ENCODE measurements around the gene DGKQ. TPM values are rescaled to one million over a fixed set of nuclear protein-coding genes. Genes with fewer than 3 reads are reported as not detected.
A peak's percentile ranks its signal among the peaks of the same experiment; 100 is the strongest.

DGKQ gene
- total RNA-seq, 2 donors from 2014 or later: 8.8 to 12.0 TPM

DNA sequence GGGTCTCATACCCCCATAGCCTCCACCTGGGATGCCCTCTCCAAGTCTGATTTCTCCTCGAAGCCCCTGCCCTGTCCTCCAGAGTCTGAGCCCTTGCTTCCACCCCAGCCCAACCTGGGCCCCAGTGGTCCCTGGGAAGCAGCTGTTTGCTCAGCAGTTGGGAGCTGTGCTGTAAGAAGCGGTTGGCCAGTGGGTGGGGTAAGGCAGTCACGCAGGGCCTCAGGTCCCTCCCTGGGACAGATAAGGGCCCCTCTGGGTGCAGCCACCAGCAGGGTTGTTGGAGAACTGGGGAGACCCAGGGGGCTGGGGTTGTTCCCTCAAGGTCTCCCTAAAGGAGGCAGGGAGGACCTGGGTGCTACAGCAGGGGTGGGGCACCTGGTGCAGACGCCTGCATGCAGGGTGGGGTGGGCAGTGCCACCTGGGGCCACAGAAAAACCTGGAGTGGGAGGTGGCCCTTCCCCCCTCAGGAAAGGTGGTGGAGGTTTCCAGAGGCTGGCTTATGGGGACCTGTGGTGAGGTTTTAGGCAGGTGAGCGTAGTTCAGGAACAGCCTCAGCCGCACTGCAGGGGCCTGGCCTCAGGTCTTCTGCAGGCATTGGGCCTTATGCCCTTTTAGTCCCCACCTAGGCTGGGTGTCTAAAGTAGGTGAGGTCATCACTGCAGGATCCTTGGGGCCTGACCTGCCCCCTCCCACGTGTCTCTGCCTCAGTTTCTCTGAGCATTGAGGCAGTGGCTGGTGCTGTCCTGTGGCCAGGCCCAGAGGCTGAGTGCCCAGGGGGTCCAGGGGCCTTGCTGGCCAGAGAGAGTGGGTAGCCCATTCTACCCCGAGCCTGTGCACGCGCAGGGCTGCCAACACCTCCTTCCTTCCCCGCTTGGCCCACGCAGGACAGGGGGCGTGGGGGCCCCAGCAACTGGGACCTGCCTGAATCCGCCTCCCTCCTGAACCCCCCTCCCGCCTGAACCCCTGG, 22.9 kb upstream of the DGKQ start:
- H3K9me3 Mint-ChIP-seq: no peaks in the 10 kb centered on the region
- DNase-seq (no peak), ATAC-seq (replicated peaks in 1 of 2) (no peak)
- peaks cover 24% of the 10 kb centered on the region for H3K27me3 Mint-ChIP-seq (ENCODE audit: low read depth)
- no peaks in the 10 kb centered on the region for H3K4me1 Mint-ChIP-seq (ENCODE audit: low read depth)
- no peaks in the 10 kb centered on the region for H3K36me3 Mint-ChIP-seq (ENCODE audit: insufficient read depth in 2 of 2)
- H3K27ac Mint-ChIP-seq: no peak overlapping the region
- no peak overlapping the region for H3K4me3 Mint-ChIP-seq

DNA sequence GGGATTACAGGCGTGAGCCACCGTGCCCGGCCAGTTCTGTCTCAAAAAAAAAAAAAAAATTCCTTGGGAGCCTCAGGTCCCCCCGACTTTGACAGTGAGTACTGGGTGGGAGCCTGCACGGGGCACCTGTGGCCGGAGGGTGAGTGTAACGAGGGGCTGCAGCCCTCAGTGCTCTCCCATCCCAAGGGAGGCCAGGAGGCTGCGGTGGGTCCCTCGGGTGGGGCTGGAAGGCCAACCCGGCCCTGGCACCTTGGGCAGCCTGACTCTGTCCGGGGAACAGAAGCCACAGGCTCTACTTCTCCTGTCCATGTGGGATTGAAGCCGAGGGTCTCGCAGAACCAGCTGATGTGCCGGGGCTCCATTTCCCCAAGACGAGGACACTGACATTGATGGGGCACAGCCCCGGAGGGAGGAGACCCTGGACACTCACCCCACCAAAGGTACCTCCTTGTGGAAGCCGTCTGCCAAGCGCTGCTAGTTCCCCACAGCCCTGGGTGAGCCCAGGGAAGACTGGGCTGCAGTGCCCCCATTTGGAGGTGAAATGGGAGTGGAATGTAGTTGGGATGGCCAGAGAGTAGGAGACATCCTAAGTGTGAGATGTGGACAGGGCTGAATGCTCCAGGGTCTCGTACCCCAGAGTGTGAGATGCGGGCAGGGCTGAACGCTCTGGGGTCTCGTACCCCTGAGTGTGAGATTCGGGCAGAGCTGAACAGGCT, 22.1 kb upstream of the DGKQ start:
- peaks cover 24% of the 10 kb centered on the region for H3K27me3 Mint-ChIP-seq (ENCODE audit: low read depth)
- H3K27ac Mint-ChIP-seq: no peak overlapping the region
- no peaks in the 10 kb centered on the region for H3K4me1 Mint-ChIP-seq (ENCODE audit: low read depth)
- no peaks in the 10 kb centered on the region for H3K36me3 Mint-ChIP-seq (ENCODE audit: insufficient read depth in 2 of 2)
- ATAC-seq (replicated peaks in 1 of 2) (no peak), DNase-seq (no peak)
- H3K4me3 Mint-ChIP-seq: no peak overlapping the region
- no peaks in the 10 kb centered on the region for H3K9me3 Mint-ChIP-seq

DNA sequence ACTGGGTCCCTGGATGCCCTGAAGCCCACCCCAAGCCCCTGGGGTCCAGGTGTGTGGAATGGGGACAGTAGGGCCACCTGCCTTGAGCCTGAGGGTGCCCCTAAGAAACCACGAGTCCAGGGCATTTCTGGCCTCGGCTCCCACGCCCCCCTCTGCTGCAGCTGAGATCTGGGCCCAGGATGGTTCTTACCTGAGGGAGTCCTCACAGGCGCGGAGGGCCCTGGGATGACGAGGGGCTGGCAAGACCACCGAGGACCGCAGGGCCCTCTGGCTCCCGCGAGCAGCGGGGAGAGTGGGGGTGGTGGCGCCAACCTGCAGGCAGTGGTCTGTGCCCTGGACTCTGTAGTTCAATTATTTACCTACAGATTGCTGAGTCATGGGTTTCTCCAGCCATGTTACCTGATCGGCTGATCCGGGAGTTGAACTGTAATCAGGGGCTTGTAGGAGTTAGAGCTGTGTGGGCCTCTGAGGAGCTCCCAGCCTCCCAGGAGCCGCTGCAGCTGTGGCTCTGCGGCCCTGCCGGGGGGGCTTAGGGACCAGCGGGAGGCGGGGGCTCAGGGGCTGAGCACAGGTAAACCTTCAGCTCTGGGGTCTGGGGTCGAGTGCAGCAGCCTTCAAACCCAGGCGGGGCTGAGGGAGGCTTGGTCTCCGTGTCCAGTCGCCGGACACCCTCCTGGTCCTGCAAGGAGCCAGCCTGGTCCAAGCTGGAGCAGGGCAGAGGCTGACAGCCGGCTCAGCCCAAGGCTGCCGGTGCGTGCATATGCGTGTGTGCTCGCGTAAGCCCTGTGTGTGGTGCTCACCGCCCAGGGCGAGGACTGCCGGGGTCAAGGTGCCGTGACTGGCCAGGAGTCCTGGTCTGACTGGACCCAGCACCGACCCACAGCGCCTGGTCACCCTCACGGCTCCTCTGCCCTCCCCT, 20.0 kb upstream of the DGKQ start, which contains the start of gene SLC26A1:
Gene SLC26A1 (minus strand): TSS at position 294 of the 919 bp plus-strand sequence. CDS start 1,701 bp downstream, outside the sequence.
- Mint-ChIP-seq H3K27ac (no peak within 1 kb of the TSS), H3K4me3 (no peak within 1 kb of the TSS), H3K27me3 (ENCODE audit: low read depth) (peaks cover 12% of the 10 kb centered on the region), H3K9me3 (no peaks in the 10 kb centered on the region), H3K36me3 (ENCODE audit: insufficient read depth in 2 of 2) (no peaks in the 10 kb centered on the region), H3K4me1 (ENCODE audit: low read depth) (no peaks in the 10 kb centered on the region)
- ATAC-seq (replicated peaks in 1 of 2) (no peak), DNase-seq (no peak)

DNA sequence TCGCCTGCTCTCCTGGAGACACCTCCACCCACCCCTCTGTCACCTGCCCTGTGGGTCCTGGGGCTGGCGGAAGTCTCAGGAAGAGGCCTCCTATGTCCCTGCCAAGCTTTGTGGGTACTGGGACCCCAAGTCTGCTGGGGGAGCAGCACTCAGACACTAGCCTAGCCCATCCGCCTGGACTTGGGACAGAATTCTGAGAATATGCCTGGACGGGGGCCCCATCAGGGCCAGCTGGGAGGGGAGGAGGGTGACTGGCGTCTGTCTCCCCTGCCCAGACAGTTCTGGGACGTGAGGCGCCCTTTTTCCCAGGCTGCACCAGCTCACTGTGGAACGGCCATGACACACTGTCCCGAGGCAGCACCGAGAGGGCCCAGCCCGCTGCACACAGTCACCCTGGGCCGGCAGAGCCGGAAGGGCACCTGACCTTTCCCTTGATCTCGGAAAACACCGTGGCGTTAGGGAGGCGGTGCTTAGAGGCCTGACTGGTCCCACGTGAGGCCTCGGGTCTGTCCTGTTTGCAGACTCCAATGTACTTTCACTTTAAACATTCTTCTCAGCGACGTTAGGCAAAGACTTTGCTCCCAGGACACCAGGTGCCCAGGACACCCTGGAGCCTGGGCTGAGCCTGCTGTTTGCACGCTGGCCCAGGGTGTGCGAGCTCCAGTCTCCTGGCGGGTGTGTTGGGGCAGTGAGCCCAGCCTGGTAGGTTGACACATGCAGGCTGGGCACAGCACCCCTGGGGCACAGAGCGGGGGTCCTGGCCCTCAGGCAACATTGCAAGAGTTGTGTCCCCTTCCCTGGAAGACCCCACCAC, 19.1 kb upstream of the DGKQ start:
- no peaks in the 10 kb centered on the region for H3K9me3 Mint-ChIP-seq
- peaks cover 2% of the 10 kb centered on the region for H3K4me1 Mint-ChIP-seq (ENCODE audit: low read depth)
- H3K36me3 Mint-ChIP-seq (ENCODE audit: insufficient read depth in 2 of 2): no peaks in the 10 kb centered on the region
- ATAC-seq (replicated peaks in 1 of 2) (no peak), DNase-seq (no peak)
- H3K27ac Mint-ChIP-seq: no peak overlapping the region
- no peak overlapping the region for H3K4me3 Mint-ChIP-seq
- H3K27me3 Mint-ChIP-seq (ENCODE audit: low read depth): peaks cover 5% of the 10 kb centered on the region

DNA sequence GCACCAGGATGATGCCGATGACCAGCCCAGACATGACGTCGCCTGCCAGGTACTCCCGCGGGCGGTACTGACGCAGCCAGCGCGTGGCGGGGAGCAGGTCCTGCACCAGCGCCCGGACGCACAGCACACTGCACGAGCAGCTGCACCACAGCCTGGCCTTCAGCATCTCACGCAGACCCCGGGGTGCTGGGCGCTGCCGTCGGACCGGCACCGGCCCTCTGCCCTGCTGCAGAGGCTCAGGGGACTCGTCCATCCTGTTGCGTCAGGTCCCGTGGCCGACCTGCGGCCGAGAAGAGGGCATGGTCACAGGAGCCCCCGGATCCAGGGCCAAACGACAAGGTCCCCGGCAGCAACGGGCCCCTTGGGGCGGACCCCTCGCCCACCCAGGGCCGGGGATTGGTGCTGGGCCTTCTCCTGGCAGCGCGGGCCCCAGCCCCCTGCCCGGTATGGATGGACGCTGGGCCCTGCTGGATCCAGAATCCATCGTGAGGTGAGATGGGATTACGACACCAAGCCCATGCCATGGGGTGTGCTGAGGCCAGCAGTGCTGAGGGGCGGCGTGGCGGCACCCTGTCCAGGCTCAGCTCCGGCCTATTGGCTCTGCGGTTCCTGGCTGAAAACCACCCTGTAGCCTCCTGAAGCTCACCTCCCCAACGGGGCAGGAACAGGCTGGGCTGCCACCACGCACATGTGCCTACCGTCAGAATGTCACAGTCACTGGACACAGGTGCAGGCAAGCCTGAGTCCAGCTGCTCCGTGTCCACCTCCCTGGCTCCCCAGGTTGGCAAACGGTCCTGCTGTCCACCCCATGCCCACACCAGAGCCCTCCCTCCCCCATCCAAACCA, 18.3 kb upstream of the DGKQ start:
- H3K4me1 Mint-ChIP-seq (ENCODE audit: low read depth): peaks cover 5% of the 10 kb centered on the region
- DNase-seq: no peak

DNA sequence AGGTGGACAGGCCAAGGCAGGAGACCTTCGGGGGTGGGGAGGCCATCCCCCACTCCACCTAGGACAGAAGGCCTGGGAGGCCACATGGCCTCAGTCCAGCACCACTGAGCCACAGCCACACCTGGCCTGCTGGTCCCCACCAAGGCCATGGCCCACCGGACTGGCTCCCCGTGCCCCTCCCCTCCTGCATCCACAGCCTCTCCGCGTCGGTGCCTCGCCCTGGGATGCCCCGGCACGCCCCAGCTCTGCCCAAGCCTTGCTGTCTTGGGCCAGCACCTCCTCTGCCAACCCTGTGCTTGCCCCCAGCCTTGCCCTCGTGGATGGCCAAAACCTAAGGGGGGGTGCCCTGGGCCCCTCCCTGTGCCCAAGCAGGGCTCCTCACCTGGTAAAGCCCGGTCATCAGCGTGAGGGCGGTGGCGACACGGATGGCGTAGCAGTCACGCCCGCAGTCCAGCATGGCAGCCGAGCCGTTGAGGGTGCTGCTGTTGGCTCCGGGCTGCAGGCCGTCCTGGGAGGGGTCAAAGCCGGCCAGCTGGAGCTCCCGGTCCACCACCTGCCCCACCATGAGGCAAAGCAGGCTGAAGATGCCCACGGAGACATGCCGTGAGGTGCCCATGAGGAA, 17.5 kb upstream of the DGKQ start:
- no peak overlapping the region for H3K4me3 Mint-ChIP-seq
- peaks cover 13% of the 10 kb centered on the region for H3K4me1 Mint-ChIP-seq (ENCODE audit: low read depth)
- H3K27me3 Mint-ChIP-seq (ENCODE audit: low read depth): no peaks in the 10 kb centered on the region
- H3K27ac Mint-ChIP-seq: no peak overlapping the region
- ATAC-seq (replicated peaks in 1 of 2) (no peak), DNase-seq (no peak)
- no peaks in the 10 kb centered on the region for H3K9me3 Mint-ChIP-seq
- no peaks in the 10 kb centered on the region for H3K36me3 Mint-ChIP-seq (ENCODE audit: insufficient read depth in 2 of 2)

More for the DNA sequence above, 18.3 kb upstream of the DGKQ start:
- peaks cover under 1% of the 10 kb centered on the region for H3K27me3 Mint-ChIP-seq (ENCODE audit: low read depth)
- no peak for ATAC-seq (replicated peaks in 1 of 2)
- H3K27ac Mint-ChIP-seq: no peak overlapping the region
- H3K9me3 Mint-ChIP-seq: no peaks in the 10 kb centered on the region
- no peak overlapping the region for H3K4me3 Mint-ChIP-seq
- H3K36me3 Mint-ChIP-seq (ENCODE audit: insufficient read depth in 2 of 2): no peaks in the 10 kb centered on the region

DNA sequence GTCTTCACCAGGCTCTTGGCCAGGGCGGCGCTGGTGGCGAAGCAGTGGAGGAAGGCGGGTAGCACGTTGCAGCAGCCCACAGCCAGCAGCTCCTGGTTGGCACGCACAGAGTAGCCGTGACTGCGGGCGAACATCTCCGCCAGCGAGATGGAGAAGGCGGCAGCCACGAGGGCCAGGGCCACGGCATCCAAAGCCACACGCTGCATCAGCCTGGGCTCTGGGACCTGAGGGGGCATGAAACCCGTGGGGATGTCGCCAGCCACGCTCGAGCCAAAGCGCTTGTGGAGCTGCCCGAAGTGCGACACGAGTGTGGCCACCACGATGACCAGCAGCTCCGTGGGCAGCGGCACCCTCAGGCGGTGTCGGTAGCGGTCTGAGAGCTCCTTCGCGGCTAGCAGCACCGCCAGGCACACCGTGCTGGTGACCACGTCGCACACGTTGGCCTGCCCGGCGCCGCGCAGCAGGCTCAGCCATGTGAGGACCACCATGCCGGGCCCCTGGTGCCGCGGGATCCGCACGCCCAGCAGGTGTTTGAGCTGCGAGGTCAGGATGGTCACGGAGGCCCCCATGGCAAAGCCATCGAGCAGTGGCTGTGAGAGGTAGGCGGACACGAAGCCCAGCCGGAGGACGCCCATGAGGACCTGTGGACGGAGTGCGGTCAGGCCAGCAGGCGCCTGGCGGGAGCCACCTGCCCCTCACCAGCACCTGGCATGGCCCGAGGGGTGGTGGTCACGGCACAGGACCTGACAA, 16.5 kb upstream of the DGKQ start:
- Mint-ChIP-seq H3K4me1 (ENCODE audit: low read depth) (peaks cover 21% of the 10 kb centered on the region), H3K36me3 (ENCODE audit: insufficient read depth in 2 of 2) (no peaks in the 10 kb centered on the region), H3K27ac (no peak overlapping the region), H3K9me3 (no peaks in the 10 kb centered on the region), H3K27me3 (ENCODE audit: low read depth) (no peaks in the 10 kb centered on the region), H3K4me3 (no peak overlapping the region)
- no peak for ATAC-seq (replicated peaks in 1 of 2)
- no peak for DNase-seq

DNA sequence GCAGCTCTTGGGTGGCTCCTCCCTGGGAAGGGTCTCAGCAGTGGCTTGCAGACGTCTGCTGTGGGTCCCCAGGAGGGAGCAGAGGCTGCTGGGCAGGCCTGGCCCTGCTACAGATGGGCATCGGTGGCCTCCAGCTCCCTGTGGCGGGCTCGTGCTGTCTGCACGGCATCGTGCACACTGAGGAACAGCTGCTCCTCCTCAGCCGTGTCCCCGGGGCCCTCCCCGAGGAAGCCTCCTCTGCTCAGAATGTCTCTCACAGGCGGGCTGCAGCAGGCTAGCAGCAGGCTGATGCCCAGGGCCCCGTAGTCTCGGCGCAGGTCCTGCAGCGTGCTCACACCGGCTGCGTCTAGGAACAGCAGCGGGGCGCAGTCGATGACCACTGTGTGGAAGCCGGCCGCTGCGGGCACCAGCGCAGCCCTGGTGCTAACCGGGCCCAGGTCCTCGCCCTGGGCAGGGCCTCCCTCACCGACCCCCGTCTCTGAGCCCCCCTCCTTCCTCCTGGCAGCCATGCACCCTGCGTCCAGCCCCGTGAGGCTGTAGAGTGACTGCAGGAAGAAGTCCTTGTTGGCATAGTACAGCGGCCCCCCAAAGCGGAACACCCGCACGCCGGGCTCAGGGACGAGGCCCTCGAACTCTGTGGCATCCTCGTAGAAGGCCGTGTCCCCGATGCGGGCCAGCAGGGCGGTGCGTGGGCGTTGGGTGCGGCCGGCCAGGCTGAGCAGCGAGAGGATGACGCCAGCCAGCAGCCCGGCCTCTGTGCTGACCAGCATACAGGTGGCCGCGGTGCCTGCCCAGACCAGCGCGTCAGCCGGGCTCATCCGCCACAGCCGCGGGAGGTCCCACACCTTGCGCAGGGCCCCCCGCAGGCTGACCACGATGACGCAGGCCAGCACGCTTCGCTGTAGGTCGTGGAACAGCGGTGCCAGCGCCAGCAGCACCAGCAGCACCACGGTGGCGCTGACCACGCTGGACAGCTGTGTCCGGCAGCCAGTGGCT, 15.7 kb upstream of the DGKQ start:
- Mint-ChIP-seq H3K4me1 (ENCODE audit: low read depth) (peaks cover 29% of the 10 kb centered on the region), H3K27ac (no peak overlapping the region), H3K9me3 (no peaks in the 10 kb centered on the region), H3K4me3 (no peak overlapping the region), H3K36me3 (ENCODE audit: insufficient read depth in 2 of 2) (no peaks in the 10 kb centered on the region), H3K27me3 (ENCODE audit: low read depth) (no peaks in the 10 kb centered on the region)
- ATAC-seq (replicated peaks in 1 of 2) (no peak), DNase-seq (no peak)

DNA sequence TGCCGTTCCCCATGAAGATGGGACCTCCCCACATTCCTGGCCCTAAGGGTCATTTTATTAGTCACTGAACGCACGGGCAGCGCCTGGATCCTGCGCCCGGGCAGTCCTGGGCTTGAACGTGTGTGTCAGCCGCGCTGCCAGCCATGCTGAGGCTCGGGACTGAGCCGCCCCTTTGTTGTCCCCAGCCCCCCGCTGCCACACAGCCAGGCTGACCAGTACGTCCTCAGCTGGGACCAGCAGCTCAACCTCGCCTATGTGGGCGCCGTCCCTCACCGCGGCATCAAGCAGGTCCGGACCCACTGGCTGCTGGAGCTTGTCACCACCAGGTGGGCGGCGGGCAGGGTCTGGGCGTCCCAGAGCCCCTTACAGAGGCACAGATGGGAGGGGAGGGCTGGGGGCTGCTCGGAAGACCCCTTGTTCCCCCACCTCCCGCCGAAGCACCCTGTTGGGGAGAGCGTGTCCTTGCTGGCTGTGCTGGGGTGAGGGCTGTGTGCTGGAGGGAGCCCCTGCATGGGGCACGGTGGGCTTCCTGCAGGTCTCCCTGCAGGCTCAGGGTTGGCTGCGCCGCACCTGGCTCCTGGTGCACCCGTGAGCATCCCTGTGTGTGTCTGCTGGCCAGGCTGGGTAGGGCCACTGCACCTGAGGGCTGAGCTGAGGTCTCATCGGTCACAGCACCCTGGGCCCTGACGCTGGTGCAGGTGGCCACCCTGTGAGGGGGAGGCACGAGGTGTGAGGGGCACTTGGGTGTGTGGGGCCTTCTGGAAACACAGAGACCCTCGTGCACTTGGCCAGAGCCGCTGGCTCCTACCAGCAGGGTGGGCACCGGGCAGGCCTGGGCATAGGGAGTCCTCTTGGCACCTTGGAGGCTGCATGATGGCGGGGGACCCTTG, 14.5 kb upstream of the DGKQ start:
- Mint-ChIP-seq H3K36me3 (ENCODE audit: insufficient read depth in 2 of 2) (no peaks in the 10 kb centered on the region), H3K9me3 (no peaks in the 10 kb centered on the region), H3K27ac (no peak overlapping the region)

More for the DNA sequence above, 14.5 kb upstream of the DGKQ start:
- DNase-seq: no peak
- H3K4me3 Mint-ChIP-seq: peak overlapping the region; percentile 89 to 90
- no peaks in the 10 kb centered on the region for H3K27me3 Mint-ChIP-seq (ENCODE audit: low read depth)
- no peak for ATAC-seq (replicated peaks in 1 of 2)
- peaks cover 29% of the 10 kb centered on the region for H3K4me1 Mint-ChIP-seq (ENCODE audit: low read depth)
